C4-2B (cell line): ENCODE measurements around the gene GRAMD4.
"Not testable (repeated sequence)": the region's sequence is repeated elsewhere in the genome, so short reads cannot be mapped to it uniquely, and the experiment has no call there.

Experiments used
- H3K27ac ChIP-seq: fragments of 450-650 bp; 2 replicates; pipeline ENCODE4 v1.5.1; 2017
- ZFX ChIP-seq: fragments of 450-650 bp; IDR thresholded peaks from 2 replicates; pipeline ENCODE4 v1.6.1; 2017
- TF ChIP-seq, protein P1 (sequence below): fragments of 450-650 bp; conservative IDR thresholded peaks from 2 replicates; pipeline ENCODE4 v1.5.1; 2017; ENCODE audit warnings: mild to moderate bottlenecking

Gene GRAMD4

GRCh38 chr22:46636221-46637002, 16.2 kb downstream of the GRAMD4 start:
- TF ChIP-seq, protein P1, sequence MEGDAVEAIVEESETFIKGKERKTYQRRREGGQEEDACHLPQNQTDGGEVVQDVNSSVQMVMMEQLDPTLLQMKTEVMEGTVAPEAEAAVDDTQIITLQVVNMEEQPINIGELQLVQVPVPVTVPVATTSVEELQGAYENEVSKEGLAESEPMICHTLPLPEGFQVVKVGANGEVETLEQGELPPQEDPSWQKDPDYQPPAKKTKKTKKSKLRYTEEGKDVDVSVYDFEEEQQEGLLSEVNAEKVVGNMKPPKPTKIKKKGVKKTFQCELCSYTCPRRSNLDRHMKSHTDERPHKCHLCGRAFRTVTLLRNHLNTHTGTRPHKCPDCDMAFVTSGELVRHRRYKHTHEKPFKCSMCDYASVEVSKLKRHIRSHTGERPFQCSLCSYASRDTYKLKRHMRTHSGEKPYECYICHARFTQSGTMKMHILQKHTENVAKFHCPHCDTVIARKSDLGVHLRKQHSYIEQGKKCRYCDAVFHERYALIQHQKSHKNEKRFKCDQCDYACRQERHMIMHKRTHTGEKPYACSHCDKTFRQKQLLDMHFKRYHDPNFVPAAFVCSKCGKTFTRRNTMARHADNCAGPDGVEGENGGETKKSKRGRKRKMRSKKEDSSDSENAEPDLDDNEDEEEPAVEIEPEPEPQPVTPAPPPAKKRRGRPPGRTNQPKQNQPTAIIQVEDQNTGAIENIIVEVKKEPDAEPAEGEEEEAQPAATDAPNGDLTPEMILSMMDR, result no peak
- TF ChIP-seq ZFX, result no peak
- H3K27ac ChIP-seq, result peak overlapping the region; percentile 14; the same call in 1 of the 2 replicates

DNA sequence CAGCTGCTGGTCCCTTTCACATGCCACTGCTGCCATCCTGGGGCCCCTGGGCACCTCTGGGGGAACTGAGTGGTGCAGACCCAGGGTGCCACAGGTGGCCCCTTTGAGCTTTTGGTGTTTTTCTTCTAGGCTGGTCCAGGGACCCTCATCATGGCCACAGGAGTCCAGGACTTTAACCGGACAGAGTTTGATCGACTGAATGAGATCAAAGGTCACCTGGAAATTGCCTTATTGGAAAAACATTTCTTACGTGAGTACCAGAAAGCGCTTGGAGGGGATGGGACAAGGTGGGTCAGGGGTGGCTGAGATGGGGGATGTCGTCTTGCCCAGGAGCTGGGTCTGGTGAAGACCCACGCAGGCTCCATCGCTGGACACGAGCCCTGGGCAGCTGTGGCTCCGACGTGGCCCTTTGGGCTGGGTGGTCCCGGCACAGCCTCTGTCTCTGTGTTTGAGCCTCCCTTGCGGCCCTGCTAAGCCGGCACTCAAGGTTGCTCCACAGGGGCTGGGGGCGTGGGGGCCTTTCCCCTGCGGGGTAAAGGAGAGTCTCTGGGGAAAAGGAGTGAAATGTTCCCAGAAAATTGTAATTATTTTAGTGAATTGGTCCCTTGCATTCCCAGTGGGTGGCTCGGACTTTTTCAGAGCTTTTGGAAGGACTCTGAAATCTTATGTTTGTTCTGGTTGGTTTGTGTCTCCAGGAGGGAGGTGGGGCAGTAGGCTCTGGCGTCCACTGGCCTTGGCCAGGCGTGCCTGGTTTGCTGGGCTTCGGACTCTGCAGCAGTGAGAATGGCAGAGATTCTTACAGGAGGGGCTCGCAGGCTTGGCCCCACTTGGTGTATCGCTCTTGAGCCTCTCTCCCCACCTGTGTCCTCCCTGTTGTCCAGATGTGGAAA, 17.8 kb downstream of the GRAMD4 start:
- no peak for TF ChIP-seq ZFX
- TF ChIP-seq, protein P1, result no peak
- H3K27ac ChIP-seq, result no peak overlapping the region

DNA sequence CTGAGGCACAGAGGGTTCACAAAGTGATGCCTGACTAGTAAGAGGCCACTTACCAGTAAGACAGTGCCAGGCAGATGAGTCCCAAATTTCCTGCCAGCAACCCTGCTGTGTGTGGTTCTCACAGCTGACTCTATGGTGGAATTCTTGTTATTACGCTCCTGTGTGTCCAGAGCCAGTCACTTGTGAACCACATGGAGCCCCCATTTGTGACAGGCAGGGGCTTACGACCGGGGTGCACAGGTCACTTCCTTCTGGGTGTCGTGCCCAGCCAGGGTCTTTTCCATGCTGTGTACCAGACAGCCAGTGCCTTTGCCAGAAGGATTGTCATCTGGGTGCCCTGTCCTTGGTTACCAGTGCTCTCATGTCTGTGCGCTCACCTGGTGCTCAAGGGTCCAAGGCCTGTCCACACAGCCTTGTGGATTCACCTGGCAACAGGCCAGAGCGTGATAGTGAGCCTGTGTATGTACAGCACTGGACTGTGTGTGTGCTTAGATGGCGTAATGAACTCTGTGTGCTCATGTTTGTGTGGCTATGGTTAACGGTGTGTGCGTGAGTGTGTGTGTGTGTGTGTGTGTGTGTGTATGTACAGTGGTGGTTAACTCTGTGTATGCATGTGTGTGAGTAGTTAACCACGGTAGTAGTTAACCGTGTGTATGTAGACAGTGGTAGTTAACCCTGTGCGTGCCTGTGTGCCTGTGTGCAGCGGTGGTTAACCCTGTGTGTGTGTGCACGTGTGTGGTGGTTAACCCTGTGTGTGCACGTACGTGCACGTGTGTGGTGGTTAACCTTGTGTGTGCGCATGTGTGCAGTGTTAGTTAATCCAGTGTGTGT, 18.6 kb downstream of the GRAMD4 start:
- H3K27ac ChIP-seq, result no peak overlapping the region
- no peak for TF ChIP-seq ZFX

GRCh38 chr22:46639843-46640242, 19.7 kb downstream of the GRAMD4 start:
- no peak overlapping the region for H3K27ac ChIP-seq
- TF ChIP-seq, protein P1, result no peak
- no peak for TF ChIP-seq ZFX

- no peak overlapping the region for H3K27ac ChIP-seq
- TF ChIP-seq, protein P1, result no peak
- TF ChIP-seq ZFX, result no peak
These were observed 20.3 kb downstream of the GRAMD4 start for GRCh38 chr22:46640293-46641055.

DNA sequence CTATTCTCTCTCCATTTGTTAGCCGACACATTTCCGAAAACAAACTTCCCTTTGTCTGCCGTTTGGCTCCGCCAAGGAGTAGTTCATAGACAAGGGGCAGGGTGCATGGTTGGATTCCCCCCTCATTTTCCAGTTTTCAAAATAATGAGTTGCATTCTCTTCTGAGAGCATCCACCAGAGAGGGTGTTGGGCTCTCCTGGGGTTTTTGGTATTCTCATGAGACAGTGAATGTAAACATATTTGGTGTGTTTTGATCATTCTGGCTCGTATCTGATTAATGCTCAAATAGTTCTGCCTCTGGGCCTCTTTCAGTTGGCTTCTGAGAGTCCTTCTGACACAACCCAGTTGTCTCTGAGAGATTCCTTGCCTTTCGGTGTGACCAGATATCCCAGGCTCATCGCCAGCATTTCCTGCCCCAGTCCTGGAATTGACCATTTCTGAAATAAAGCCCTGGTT, 21.7 kb downstream of the GRAMD4 start:
- no peak overlapping the region for H3K27ac ChIP-seq
- TF ChIP-seq, protein P1, result no peak
- no peak for TF ChIP-seq ZFX

DNA sequence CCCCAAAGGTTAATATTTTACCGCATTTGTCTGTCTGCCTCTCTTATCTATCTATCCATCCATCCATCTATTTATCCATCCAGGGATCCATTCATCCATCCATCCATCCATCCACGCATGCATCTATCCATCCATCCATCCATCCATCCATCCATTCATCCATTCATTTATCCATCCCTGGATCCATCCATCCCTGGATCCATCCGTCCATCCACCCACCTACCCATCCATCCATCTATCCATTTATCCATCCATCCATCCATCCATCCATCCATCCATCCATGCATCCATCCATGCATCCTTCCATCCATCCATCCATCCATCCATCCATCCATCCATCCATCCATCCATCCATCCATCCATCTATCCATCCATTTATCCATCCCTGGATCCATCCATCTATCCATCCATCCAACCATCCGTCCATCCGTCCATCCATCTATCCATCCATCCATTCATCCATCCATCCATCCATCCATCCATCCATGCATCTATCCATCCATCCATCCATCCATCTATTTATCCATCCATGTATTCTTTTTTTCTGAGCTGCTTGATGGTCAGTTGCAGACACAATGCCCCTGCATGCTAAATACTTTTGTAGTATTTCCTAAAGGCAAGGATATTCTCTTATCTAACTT, 22.8 kb downstream of the GRAMD4 start:
- not testable (repeated sequence) for H3K27ac ChIP-seq
